Upper lobe of left lung (tissue), 4 donors: ENCODE results near the gene MMP1.

ENCODE experiments used
- CTCF ChIP-seq, 6 experiments: fragments of 450-650 bp in 4 of 6; fragments of 200-600 bp in 2 of 6; sonication (generic) in 2 of 6; IDR thresholded peaks; one replicate each; pipeline ENCODE4 v1.5.1; 2016 to 2019; ENCODE audit warnings: antibody characterized with exemption in 6 of 6
- POLR2AphosphoS5 ChIP-seq, 2 donors: sonication (generic); formaldehyde crosslinking; IDR thresholded peaks; one replicate each; pipeline ENCODE4 v1.5.1; 2017; ENCODE audit warnings: antibody characterized with exemption in 2 of 2

DNA sequence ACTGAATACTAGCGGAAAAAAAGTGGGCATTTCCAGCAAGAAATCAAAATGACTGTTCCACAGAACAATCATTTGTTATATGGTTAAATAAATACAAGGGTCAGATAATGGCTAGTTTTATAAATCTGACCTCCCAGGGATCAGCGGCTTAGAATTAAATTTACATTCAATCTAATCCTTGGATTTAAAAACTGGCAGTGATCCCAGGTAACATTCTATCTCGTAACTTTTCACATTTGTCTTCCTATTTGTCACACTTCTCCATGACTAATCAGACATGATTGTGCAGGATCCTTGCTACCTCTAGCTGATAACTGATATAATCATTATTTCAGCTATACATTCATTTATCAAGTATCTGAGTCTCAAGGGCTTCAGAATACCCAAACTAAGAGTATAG, 48.3 kb upstream of the MMP1 start:
- TF ChIP-seq CTCF (IDR thresholded peaks at IDR 0.05) (no peak), POLR2AphosphoS5 (IDR thresholded peaks at IDR 0.05) (no peak)
